Dedifferentiated amniotic fluid mesenchymal stem cell (primary cell): ENCODE results near the gene ZBED3.
A peak's percentile ranks its signal among the peaks of the same experiment; 100 is the strongest.
"Not testable (repeated sequence)": the region's sequence is repeated elsewhere in the genome, so short reads cannot be mapped to it uniquely, and the experiment has no call there.

Experiments used
- DNase-seq: peaks from one replicate; pipeline ENCODE4 v3.0.0-alpha.2; 2016; ENCODE audit errors: extremely low spot score

Gene ZBED3, protein sequence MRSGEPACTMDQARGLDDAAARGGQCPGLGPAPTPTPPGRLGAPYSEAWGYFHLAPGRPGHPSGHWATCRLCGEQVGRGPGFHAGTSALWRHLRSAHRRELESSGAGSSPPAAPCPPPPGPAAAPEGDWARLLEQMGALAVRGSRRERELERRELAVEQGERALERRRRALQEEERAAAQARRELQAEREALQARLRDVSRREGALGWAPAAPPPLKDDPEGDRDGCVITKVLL

DNA sequence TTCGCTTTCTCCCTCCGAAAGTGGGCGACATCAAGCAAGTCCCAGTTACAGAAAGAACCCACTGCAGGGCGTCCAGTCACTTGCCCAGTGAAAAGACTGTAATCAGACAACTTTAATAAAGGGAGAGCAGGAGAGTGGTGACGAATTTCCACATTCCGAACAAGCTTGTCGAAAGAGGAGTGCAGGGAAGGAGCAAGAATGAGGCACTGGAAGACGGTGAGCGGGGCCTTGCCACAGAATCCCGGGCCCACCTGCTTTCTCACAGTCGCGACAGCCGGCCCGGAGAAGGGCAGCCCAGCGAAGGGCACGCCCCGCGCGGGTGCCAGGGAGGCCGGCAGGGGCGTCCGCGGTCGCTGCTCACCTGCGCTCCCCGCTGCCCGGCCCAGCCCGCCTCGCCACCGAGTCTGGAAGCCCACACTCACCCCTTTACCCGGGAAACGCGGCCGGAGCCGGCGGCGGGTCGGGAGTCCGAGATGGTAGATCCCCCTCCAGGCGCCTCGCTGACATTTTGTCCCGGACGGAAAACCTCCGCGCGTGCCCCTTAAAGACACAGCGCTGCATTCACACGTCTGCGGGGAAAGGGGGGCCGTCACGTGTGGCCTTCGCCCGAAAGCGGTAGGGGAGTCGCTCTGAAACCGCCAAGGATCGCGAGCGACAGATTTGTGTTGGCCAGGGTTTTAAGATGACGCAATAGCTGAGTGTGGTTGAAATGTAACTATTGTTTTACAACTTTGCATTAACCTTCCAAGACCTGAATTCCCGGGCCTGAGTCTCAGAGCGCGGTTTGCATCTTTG lies at the start of gene ZBED3:
Gene ZBED3, minus strand, starts transcription at position 597 of the 795 bp plus-strand sequence. CDS start 9,407 bp downstream, outside the sequence.
- DNase-seq: peak; percentile 69

DNA sequence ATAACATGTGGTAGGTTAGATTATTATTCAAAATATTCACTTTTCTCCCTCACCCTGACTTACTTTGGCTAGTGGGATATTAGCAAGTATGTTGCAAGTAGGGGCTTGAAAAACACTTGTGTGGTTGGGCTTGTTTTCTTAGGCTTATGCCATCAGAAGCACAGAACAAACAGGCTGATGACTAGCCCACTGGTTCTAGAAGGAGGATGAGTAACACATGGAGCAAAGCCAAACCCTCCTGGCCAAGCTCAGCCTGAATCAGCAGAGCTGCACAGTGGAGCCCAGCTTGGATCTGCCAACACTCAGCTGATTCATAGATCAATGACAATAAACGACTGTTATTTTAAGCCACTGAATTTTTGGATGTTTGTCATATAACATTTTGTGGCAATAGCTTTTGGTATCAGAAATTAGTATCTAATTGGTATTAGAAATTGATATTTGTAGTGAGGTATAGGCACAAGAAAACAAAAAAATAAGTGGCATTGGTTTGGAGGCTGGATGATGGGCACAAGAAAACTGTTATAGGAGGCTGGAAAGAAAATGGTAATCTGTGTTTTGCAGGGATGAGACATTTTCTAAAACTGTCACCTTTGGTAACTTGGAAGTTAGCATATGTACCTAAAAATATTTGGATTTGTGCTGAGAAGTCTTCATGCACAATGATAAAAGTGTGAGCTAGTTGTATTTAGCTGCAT lies 46.1 kb upstream of the ZBED3 start:
- peak; percentile 92 for DNase-seq

GRCh38 chr5:77131361-77131760 lies 44.3 kb upstream of the ZBED3 start:
- no peak for DNase-seq

DNA sequence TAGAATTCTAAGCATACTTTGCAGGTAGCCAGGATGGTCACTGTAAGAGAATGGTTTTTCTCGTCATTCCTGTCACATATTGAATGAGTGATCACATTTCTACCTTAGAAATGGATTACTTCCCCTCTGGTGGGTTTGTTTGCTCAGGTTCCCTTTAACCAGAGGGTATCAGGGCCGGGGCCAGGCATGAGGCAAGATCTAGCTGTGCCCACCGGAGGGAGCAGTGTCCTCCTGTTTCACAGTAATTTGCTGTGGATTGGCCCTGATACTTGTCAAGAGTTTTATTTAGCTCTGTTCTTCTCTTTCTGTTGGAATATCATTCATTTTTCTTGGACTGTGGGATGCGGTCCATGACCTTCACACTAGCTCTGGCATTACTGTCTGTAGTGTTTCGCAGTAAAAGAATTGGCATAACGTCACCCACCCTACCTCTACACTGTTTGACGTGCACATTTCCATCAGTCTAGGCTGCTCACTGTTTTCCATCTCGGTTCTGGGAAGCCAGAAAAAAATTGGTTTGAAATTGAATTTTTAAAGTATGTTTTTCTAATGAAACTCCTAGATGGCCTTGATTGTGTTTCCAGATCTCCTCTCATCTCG lies 42.4 kb upstream of the ZBED3 start:
- DNase-seq: no peak

DNA sequence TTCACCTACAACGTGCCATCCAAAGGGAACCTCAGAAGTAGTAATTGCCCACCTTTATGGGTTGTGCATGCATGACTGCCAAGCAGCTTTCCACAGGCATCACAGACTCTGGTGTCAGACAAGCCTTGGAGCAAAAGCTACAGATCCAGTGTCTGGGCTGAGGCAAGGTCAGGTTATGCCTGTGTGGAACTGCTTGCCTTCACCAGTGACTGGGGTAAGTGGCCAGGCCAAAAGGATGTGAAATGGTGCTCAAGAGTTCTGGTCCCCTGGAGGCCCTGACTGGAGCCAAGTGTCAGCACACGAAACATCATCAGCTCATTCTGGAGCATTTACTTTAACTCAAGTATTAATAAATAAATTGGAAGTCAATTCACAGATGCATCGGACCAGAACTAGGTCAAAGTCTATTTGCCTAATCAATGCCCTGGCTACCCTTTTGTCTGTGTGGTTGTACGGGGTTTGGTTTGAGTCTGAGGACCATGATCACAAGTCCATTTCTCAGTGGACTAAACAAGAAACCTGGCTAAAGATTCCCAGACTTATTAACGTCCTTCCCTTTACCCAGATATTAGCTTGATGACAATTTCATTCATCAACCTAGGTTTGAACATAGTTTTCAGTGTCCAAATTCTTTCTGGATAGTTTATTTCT lies 41.5 kb upstream of the ZBED3 start:
- DNase-seq: no peak

DNA sequence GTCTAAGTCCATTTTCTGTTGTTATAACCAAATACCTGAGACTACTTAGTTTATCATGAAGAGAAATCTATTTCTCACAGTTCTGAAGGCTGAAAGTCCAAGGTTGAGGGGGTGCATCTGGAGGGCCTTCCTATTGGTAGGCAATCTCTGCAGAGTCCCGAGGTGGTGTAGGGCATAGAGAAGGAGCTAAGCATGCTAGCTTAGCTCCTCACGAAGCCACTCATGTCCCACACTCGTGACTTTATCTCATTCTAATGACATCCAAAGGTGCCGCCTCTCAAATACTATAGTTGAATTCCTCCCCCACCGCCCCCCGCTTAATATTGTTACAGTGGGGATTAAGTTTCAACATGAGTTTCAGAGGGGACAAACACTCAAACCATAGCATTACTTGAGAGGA lies 36.0 kb upstream of the ZBED3 start:
- DNase-seq: no peak

- DNase-seq: no peak
Observed at GRCh38 chr5:77120706-77121105, 33.6 kb upstream of the ZBED3 start.

DNA sequence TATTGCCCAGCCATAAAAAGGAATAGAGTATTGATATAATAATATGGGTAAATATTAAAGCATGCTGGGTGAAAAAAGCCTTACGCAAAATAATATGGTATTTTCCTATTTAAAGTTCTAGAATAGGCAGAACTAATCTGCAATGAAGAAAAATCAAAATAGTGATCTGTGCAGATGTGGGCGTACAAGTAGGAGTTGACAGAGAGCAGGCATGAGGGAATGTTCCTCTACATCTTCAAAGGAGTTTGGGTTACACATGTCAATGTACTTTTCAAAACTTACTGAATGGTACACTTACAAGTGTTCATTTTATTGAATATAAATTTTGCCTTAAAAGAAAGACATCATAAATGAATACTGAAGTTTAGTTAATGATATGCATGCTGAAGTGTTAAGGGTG lies 33.0 kb upstream of the ZBED3 start:
- DNase-seq: no peak

GRCh38 chr5:77117161-77117560 lies 30.1 kb upstream of the ZBED3 start:
- DNase-seq: no peak

DNA sequence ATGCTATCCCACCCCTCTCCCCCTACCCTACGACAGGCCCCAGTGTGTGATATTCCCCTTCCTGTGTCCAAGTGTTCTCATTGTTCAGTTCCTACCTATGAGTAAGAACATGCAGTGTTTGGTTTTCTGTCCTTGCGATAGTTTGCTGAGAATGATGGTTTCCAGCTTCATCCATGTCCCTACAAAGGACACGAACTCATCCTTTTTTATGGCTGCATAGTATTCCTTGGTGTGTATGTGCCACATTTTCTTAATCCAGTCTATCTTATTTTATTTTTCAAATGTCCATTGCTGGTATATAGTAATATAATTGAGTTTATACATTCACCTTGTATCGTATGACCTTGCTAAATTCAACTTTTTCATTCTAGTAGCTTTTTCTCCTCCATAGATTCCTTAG lies 19.9 kb upstream of the ZBED3 start:
- not testable (repeated sequence) for DNase-seq

DNA sequence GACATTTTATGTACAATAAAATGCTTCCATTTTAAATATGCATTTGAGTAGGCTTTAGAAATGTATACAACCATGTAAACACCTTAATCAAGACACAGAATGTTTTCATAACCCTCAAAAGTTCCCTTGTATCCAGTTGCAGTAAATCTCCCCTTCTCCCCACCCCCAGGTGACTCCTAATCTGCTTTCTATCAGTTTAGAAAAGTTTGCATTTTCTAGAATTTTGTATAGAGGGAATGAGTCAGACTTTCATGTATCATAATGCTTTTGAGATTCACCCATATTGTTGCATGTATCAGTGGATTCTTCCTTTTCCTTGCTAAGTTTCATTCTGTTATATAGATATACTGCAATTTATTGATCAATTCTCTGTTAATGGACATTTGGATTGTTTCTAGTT lies 17.7 kb upstream of the ZBED3 start:
- no peak for DNase-seq

- DNase-seq: no peak
Observed at GRCh38 chr5:77103457-77103856, 16.4 kb upstream of the ZBED3 start.

- no peak for DNase-seq
Observed at GRCh38 chr5:77102549-77102948, 15.5 kb upstream of the ZBED3 start.

DNA sequence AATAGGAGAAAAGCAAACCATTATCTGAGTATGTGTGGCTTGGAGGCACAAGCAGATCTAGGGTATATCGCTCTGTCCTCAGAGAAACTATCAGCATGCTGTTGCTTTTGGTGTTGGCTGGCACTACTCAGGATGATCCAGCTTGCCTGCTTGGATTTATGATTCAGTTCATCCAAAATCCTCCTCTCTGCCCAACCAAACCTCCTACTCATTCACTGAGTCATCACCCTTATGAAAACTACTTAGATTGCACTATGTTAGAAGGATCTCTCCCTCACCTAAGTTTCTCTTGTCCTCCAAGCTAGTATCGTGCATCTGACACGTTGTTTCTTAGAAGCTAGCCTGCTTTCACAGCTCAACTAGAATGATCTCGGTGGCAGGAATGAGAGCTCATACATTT lies 14.2 kb upstream of the ZBED3 start:
- peak; percentile 38 for DNase-seq

DNA sequence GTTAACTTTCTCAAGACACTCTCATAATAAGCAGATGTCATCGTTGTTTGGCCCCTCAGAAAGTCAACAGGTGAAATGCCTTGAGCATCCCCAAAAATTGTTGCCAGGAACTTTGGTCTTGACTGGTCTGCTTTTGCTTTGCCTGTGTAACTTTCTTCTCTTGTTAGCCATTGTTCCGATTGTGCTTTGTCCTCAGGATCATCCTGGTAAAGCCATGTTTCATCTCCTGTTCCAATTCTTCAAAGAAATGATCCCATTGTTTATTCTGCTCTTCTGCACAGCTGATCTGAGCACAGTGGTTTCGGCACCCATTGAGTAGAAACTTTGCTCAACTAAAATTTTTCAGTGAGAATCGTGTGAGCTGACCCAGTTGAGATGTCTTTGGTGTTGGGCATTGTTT lies 8.1 kb upstream of the ZBED3 start:
- DNase-seq: no peak

GRCh38 chr5:77087484-77088261 lies 588 bp upstream of the ZBED3 start:
- DNase-seq: no peak

- no peak for DNase-seq
Observed at GRCh38 chr5:77086368-77086688, 757 bp downstream of the ZBED3 start.

- DNase-seq: no peak
Observed at GRCh38 chr5:77083088-77083487, 4.0 kb downstream of the ZBED3 start.

GRCh38 chr5:77082280-77082679 lies 4.8 kb downstream of the ZBED3 start:
- DNase-seq: no peak

DNA sequence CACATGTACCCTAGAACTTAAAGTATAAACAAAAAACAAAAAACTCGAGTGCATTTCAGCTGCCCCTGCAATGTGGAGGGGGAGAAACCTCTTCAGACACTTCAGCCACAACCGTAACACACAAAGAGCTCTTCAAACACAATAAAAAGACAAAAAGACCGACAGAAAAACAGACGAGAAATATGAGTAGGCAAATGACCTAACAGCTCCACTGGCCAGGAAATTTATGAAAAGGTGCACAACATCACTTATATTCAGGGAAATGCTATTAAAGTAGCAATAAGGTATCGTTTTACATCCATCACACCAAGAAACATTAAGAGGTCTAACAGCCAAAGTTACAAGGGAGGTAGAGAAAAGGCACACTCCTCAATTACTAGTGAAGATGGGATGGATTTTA lies 6.2 kb downstream of the ZBED3 start:
- no peak for DNase-seq

- DNase-seq: not testable (repeated sequence)
Observed at GRCh38 chr5:77080479-77080878, 6.6 kb downstream of the ZBED3 start.
